Measurements from ENCODE around the gene HSPD1. TPM values are rescaled to one million over a fixed set of nuclear protein-coding genes. Genes with fewer than 3 reads are reported as not detected.

HSPD1 gene
- total and polyA plus RNA-seq, 2 of the 13 experiments (the other 11 are each of a cell fraction or from before 2014, with no cell fraction given) = 685 to 2,610 TPM

DNA sequence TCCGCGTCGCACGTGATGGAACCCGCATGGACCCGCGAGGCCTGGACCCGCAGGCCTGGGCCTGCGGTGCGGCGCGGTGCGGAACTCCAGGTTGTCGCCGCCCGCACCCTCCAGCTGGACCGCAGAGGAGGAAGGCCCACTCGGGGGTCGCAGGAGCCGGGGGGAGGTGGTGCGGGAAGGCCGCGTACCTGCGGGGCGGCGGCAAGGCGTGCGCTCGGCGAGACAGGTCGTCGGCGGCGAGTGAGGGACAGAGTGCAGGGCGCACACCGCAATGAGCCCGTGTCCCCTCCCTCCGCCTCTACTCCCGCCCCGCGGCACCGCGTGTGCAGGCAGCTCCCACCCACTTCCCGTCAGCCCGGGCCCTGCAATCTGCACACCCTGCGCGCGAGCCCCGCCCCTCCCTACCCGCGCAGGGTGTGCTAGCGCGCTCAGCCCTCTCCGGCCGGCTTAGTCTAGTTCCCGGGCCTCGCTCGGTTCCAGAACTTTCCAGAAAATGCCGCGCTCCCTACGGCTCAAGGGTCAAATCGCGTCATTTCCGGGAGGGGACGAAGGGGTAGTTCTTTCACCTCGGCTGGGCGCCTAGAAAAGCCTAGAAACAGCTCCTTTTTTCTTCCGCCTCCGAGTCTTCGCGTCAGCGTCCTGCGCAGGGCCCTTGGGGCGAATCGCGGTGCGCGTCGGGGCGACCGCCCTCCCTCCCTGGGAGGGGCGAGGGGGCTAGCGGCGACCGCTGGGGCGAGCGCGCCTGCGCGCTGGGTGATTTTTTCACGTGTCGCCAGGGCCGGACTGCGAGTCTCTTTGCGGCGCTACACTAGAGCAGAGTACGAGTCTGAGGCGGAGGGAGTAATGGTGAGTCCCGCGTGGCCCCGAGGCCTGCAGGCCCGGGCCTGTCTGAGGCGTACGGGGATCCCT lies at the start of gene HSPD1, which contains the start of gene HSPE1 (continued):
- TF ChIP-seq ZBTB38 (CRISPR knock-in tag; IDR thresholded peaks at IDR 0.05) (peak; percentile 94), KLF9 (CRISPR knock-in tag; IDR thresholded peaks at IDR 0.05; ENCODE audit: low read depth) (peak; percentile 98), HES4 (CRISPR knock-in tag; IDR thresholded peaks at IDR 0.05; ENCODE audit: borderline replicate concordance) (peak; percentile 98), TRIM22 (IDR thresholded peaks at IDR 0.05) (no peak), GATAD2A (CRISPR knock-in tag; IDR thresholded peaks at IDR 0.05) (peak; percentile 87), ZKSCAN5 (CRISPR knock-in tag; IDR thresholded peaks at IDR 0.05) (no peak), ZNF205 (CRISPR knock-in tag; IDR thresholded peaks at IDR 0.05) (peak; percentile 92), AKAP8 (CRISPR knock-in tag; IDR thresholded peaks at IDR 0.05) (peak; percentile 93), ZNF180 (CRISPR knock-in tag; IDR thresholded peaks at IDR 0.05; ENCODE audit: borderline replicate concordance, low read depth) (peak; percentile 94), ZNF75D (CRISPR knock-in tag; IDR thresholded peaks at IDR 0.05; ENCODE audit: borderline replicate concordance) (peak; percentile 66; the same call in 1 of the 2 replicates), DPF2 (CRISPR knock-in tag; IDR thresholded peaks at IDR 0.05; ENCODE audit: borderline replicate concordance, low read depth) (no peak; the same call in 1 of the 2 replicates), HCFC1 (IDR thresholded peaks at IDR 0.05; ENCODE audit: low read depth, low read length) (peak; percentile 80), ZFP62 (CRISPR knock-in tag; IDR thresholded peaks at IDR 0.05) (no peak; the same call in none of the 2 replicates), ESRRA (CRISPR knock-in tag; IDR thresholded peaks at IDR 0.05; ENCODE audit: low read depth) (peak; percentile 50), TOPORS (CRISPR knock-in tag; IDR thresholded peaks at IDR 0.05) (peak; percentile 97), ARNTL (CRISPR knock-in tag; IDR thresholded peaks at IDR 0.05) (peak; percentile 95), ZBTB7B (CRISPR knock-in tag; IDR thresholded peaks at IDR 0.05) (peak; percentile 79), YY1 (IDR thresholded peaks at IDR 0.05; ENCODE audit: insufficient read depth, insufficient replicate concordance, low read depth, low read length) (peak; percentile 90), GABPB1 (CRISPR knock-in tag; IDR thresholded peaks at IDR 0.05) (peak; percentile 95), NFYC (CRISPR knock-in tag; IDR thresholded peaks at IDR 0.05) (peak; percentile 76), ZNF468 (CRISPR knock-in tag; IDR thresholded peaks at IDR 0.05) (peak; percentile 63), SRF (IDR thresholded peaks at IDR 0.05; ENCODE audit: low read depth, low read length) (peak; percentile 48; the same call in 1 of the 2 replicates), CAMTA2 (CRISPR knock-in tag; IDR thresholded peaks at IDR 0.05; ENCODE audit: borderline replicate concordance) (peak; percentile 91; the same call in 1 of the 2 replicates), GATAD1 (CRISPR knock-in tag; IDR thresholded peaks at IDR 0.05) (peak; percentile 82), POLR2AphosphoS5 (IDR thresholded peaks at IDR 0.05; ENCODE audit: low read depth, low read length) (peak; percentile 98), ZNF619 (CRISPR knock-in tag; IDR thresholded peaks at IDR 0.05) (peak; percentile 99), CBFB (CRISPR knock-in tag; IDR thresholded peaks at IDR 0.05) (peak; percentile 93)
- TF ChIP-seq, protein P1, sequence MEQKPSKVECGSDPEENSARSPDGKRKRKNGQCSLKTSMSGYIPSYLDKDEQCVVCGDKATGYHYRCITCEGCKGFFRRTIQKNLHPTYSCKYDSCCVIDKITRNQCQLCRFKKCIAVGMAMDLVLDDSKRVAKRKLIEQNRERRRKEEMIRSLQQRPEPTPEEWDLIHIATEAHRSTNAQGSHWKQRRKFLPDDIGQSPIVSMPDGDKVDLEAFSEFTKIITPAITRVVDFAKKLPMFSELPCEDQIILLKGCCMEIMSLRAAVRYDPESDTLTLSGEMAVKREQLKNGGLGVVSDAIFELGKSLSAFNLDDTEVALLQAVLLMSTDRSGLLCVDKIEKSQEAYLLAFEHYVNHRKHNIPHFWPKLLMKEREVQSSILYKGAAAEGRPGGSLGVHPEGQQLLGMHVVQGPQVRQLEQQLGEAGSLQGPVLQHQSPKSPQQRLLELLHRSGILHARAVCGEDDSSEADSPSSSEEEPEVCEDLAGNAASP (CRISPR knock-in tag; IDR thresholded peaks at IDR 0.05; ENCODE audit: borderline replicate concordance) = peak; percentile 89
- TF ChIP-seq, protein P2, sequence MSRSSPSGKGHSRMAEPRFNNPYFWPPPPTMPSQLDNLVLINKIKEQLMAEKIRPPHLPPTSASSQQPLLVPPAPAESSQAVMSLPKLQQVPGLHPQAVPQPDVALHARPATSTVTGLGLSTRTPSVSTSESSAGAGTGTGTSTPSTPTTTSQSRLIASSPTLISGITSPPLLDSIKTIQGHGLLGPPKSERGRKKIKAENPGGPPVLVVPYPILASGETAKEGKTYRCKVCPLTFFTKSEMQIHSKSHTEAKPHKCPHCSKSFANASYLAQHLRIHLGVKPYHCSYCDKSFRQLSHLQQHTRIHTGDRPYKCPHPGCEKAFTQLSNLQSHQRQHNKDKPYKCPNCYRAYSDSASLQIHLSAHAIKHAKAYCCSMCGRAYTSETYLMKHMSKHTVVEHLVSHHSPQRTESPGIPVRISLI (CRISPR knock-in tag; IDR thresholded peaks at IDR 0.05; ENCODE audit: borderline replicate concordance) = peak; percentile 68; the same call in 1 of the 2 replicates
